ENCODE data around the gene AFF2.

- TF ChIP-seq CTCF (IDR thresholded peaks at IDR 0.05 in 8 of 11, conservative IDR thresholded peaks at IDR 0.05 in 3 of 11) (no peak), POLR2A (IDR thresholded peaks at IDR 0.05) (no peak), POLR2AphosphoS5 (IDR thresholded peaks at IDR 0.05) (no peak)
Measured at GRCh38 chrX:148495176-148495575, 5.2 kb upstream of the AFF2 start.
